OCI-LY7 (cell line): ENCODE results near the gene GRAMD2B.

Experiments used
- CTCF ChIP-seq: fragments of 200-600 bp; sonication (generic); conservative IDR thresholded peaks from 2 replicates; pipeline ENCODE4 v1.5.1; 2014; ENCODE audit warnings: mild to moderate bottlenecking, antibody characterized with exemption, low read length, moderate library complexity, mixed read lengths
- EZH2phosphoT487 ChIP-seq: fragments of 200-600 bp; sonication (generic); IDR thresholded peaks from 2 replicates; pipeline ENCODE4 v1.6.1; 2018; ENCODE audit warnings: low read depth, borderline replicate concordance, mild to moderate bottlenecking, mixed run types, antibody characterized with exemption, low read length, moderate library complexity, mixed read lengths

- TF ChIP-seq CTCF (no peak), EZH2phosphoT487 (no peak)
Observed at GRCh38 chr5:126543660-126544059, 120.5 kb downstream of the GRAMD2B start.
